Body of pancreas (tissue), 4 donors: ENCODE data around the gene ARGLU1.

Experiments
- POLR2A ChIP-seq, 3 donors: fragments of 450-650 bp; IDR thresholded peaks; one replicate each; pipeline ENCODE4 v1.6.1; 2016; ENCODE audit warnings: antibody characterized with exemption in 3 of 3, mild to moderate bottlenecking in 2 of 3
- TF ChIP-seq, protein P1 (sequence below), 7 experiments: fragments of 450-650 bp in 4 of 7; fragments of 200-600 bp in 3 of 7; sonication (generic) in 3 of 7; IDR thresholded peaks; one replicate each; pipeline ENCODE4 v1.5.1; 2016 to 2019; ENCODE audit warnings: antibody characterized with exemption in 7 of 7

DNA sequence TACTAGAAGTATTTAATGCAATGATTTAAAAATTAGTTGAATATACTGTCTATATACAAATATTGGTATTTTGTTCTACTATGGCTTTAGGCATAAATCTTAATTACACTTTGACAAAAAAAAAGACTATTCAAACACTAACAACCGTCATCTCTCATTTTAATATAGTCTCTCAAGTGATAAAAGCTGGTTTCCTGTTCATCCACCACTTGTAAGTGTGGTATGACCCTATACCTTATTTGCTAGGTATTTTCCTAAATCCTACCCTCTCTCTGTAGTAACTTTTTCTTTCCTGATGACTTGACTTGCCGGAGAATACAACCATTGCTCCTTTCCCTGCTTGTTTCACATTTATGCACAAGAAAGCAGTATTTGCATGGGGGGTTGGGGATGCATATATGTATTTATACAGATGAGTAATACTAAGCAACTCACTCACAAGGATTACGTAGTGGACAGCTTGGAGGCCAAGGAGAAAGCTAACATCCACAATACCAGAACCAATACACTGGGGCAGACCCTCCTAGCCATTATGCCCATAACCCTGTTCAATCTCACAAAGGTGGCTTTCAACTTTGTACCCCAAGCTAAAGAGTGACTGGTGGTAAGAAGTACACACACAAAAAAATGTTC is 19.8 kb downstream of the ARGLU1 start:
- TF ChIP-seq POLR2A (IDR thresholded peaks at IDR 0.05) = no peak
- TF ChIP-seq, protein P1, sequence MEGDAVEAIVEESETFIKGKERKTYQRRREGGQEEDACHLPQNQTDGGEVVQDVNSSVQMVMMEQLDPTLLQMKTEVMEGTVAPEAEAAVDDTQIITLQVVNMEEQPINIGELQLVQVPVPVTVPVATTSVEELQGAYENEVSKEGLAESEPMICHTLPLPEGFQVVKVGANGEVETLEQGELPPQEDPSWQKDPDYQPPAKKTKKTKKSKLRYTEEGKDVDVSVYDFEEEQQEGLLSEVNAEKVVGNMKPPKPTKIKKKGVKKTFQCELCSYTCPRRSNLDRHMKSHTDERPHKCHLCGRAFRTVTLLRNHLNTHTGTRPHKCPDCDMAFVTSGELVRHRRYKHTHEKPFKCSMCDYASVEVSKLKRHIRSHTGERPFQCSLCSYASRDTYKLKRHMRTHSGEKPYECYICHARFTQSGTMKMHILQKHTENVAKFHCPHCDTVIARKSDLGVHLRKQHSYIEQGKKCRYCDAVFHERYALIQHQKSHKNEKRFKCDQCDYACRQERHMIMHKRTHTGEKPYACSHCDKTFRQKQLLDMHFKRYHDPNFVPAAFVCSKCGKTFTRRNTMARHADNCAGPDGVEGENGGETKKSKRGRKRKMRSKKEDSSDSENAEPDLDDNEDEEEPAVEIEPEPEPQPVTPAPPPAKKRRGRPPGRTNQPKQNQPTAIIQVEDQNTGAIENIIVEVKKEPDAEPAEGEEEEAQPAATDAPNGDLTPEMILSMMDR (IDR thresholded peaks at IDR 0.05) = no peak
